NCI-H748 (cell line): Measurements from ENCODE around the gene CBX5.
"Not testable (repeated sequence)": the region's sequence is repeated elsewhere in the genome, so short reads cannot be mapped to it uniquely, and the experiment has no call there.

Source experiments
- DNase-seq: peaks from one replicate; lab custom pipeline; 2025; ENCODE audit not compliant: unreplicated experiment; lab: John Stamatoyannopoulos, UW

Gene CBX5

DNA sequence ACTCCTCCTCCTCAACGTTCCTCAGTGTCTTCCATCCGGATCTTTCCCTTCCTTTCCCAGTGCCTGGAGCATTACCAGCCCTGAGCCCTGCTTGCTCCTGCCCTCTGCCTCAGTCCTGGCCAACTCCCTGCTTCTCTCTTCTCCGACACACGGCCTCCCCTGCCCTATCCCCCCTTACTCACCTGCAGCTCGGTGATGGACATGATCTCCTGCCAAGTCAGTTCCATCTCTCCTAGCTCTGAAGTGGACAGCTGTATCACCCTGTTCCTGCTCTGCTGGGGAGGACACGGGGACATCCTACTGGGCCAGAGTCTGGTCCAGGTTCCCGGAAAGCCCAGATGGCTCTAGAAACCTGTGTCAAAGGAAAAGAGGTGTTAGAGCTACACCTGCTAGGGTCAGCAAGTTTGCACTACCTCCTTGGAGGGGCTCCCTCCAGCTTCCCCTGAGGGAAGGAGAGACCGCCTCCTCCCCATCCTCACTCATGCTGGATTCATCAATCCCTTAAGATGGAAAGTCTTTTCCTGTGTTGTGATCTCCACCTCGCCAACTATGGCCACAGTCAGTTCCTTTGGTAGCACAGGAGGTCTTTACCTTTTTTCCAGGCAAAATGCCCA is 15.1 kb upstream of the CBX5 start:
- DNase-seq: no peak

DNA sequence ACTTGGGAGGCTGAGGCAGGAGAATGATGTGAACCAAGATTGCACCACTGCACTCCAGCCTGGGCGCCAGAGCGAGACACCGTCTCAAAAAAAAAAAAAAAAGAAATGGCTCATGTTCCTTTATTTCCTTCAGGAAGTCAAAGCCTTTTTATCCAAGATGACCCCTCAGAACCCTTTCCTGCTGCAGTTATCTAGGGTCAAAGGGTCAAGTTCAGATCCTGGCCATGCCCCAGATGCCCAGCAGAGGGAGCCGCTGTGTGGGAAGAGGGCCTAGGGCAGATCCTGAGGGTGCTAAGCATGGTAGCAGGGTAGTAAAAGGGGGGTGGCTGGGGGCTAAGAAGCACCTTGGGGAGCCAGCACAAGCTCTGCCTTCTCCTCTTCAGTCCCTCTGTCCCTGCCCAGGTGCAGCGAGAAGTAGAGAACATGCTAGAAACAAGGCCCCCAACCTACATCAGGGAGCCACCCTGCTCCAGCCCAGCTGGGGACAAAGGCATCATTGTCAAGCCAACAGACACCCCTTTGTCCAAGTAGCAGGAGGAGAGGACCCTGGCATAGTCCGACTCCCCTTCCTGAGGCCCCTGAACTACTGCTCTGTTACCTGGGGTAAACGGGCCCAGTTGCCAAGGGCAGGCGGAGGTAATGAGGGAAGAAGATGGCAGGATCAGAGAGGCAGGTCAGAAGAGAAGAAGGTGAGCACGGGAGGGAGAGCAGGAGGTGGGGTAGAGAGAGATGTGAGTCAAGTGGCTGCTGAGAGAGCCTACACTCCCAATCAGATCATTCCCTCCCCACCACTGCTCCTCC is 14.4 kb upstream of the CBX5 start:
- DNase-seq: peak; percentile 65

- DNase-seq: no peak
Measured at GRCh38 chr12:54292931-54293241, 13.0 kb upstream of the CBX5 start.

GRCh38 chr12:54292083-54292930 is 12.4 kb upstream of the CBX5 start:
- DNase-seq: no peak

GRCh38 chr12:54287261-54288157 is 7.6 kb upstream of the CBX5 start:
- DNase-seq: no peak

DNA sequence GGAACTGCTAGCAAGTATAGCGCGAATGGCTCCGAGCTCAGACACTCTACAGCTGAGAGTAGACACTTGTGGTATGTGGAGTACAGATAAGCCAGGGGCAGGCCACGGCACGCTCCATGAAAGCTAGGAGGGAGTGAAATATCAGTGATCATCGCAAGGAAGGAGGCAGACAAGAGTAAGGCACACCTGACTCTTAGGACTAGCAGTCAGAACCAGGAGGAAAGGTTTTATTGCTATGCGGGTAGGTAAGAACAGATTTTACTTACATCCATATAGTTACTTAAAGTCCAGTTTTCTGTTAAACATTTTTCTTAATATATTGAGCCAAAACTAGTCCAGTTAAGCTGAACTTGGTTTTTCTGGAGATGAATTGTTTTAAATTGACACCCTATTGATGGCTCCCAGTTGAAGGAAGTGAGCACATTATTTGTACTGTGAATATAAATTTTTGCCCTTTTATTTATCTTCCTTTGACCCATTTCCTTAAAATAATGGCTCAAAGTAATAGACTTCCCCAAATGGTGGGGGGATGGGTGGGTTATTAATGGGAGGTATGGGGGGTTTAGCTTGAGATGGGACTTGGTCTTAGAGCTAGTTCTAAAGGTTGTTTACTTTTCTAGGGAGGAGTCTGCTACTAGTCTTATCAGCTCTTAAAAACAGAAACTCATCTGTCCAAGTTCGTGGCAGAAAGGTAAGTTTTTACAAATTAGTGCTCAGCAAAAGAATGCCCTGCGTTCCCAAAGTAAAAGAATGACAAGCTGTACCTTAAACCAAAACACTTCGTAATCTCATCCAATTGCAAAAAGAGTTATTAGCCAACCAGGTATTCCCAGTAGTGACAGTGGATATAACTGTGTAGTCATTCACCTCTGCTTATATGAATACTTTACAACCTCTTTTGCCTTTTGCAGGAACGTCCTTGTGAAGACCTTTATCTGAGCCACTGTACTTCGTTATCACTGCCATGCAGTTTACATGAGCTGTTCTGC is 6.4 kb upstream of the CBX5 start:
- DNase-seq: no peak

GRCh38 chr12:54285150-54286041 is 5.5 kb upstream of the CBX5 start:
- no peak for DNase-seq

- not testable (repeated sequence) for DNase-seq
Measured at GRCh38 chr12:54284070-54284780, 4.3 kb upstream of the CBX5 start.

- no peak for DNase-seq
Measured at GRCh38 chr12:54282949-54283593, 3.1 kb upstream of the CBX5 start.

GRCh38 chr12:54281694-54282093 is 1.8 kb upstream of the CBX5 start:
- DNase-seq: not testable (repeated sequence)

- not testable (repeated sequence) for DNase-seq
Measured at GRCh38 chr12:54281261-54281638, 1.3 kb upstream of the CBX5 start.

GRCh38 chr12:54280468-54281260 is 742 bp upstream of the CBX5 start, which contains the start of gene HNRNPA1:
Gene HNRNPA1 (plus strand): TSS chr12:54280726. CDS start chr12:54280808, 82 bp downstream.
- peak; percentile 99 for DNase-seq

DNA sequence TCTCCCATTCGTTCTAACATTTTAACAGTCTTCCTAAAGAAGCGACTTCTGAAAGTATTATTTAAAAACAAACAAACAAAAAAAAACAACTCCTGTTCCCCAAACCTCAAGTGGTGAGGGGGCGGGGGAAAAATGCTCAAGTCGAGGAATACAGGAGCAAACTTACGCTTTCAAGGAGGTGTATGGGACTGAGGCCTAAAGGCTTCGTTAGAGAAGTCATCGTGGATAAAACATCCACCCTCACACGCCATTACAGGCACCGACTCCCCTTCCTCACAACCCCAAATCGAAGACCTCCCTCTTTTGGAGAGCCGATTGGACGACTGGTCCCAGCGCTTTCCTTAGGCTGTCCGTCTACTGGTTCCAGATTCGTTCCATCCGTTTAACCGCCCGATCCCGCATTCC is 693 bp downstream of the CBX5 start:
- no peak for DNase-seq

- DNase-seq: no peak
Measured at GRCh38 chr12:54277823-54278276, 2.1 kb downstream of the CBX5 start.

DNA sequence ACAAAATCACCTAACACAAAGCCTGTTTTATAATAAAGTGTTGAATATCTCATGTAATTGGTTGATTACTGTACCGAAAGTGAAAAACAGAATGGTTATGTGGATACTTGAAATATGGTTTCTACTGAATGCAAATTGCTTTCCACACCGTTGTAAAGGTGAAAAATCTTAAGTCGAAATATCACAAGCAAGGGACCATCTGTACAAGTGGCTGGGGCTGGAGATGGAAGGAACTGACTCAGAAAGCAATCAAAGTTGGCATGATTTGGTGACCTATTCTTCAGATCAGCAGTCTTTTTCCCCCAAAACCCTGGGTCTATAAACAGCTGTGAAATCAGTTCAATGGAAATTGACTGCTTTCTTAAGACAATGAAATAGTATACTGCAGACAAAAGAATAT is 3.6 kb downstream of the CBX5 start:
- DNase-seq: no peak

GRCh38 chr12:54273981-54274380 is 5.9 kb downstream of the CBX5 start:
- no peak for DNase-seq

DNA sequence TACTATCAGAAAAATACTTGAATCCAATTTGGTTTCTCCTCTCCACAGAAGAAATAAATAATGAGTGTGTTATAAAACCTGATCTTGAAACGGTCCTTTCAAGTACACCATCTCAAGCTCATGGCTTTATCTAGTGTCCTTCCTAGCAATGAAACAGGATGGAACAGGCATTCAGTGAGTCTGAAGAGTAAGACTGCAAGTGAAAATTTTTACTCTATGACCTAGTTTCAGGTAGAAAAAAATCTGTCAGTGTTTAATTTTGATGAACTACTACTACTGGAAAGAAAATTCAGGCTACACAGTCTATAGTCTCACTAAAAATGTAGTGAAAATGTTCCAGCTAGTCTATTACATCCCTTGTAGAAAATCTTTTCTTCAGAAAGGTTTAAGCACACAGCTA is 7.7 kb downstream of the CBX5 start:
- DNase-seq: no peak
